OCI-LY7 (cell line): ENCODE results near the gene TAF10. TPM values are rescaled to one million over a fixed set of nuclear protein-coding genes. Genes with fewer than 3 reads are reported as not detected.

Experiments
- BruUV-seq: library from RNA; stranded (reverse); fragments of 400-500 nt; replicated peaks from 2 replicates; lab custom pipeline; 2021; lab: Mats Ljungman, UMichigan
- CTCF ChIA-PET: fragments of 300-600 bp; sonication (Branson Sonifier 250); formaldehyde crosslinking; loops from one replicate; lab custom pipeline; 2022; ENCODE audit warnings: antibody characterized with exemption; ENCODE audit not compliant: unreplicated experiment; lab: Charles Lee
- POLR2A ChIA-PET: fragments of 300-600 bp; sonication (Branson Sonifier 250); formaldehyde crosslinking; loops from one replicate; lab custom pipeline; 2022; ENCODE audit warnings: antibody characterized with exemption; lab: Charles Lee
- DNase-seq: peaks from one replicate; pipeline ENCODE4 v3.0.0-alpha.2; 2015; ENCODE audit warnings: low spot score
- H2AFZ ChIP-seq: fragments of 200-600 bp; sonication (generic), shearing (Covaris generic); 2 replicates; pipeline ENCODE4 v1.6.1; 2014; ENCODE audit warnings: mild to moderate bottlenecking, antibody characterized with exemption, low read length, moderate library complexity
- H3K27ac ChIP-seq: fragments of 200-600 bp; sonication (generic); 2 replicates; pipeline ENCODE4 v1.5.1; 2014; ENCODE audit warnings: mixed run types, low read depth, mild to moderate bottlenecking, moderate library complexity, low read length, inconsistent platforms; ENCODE audit not compliant: poor library complexity, severe bottlenecking
- H3K36me3 ChIP-seq: fragments of 200-600 bp; sonication (generic); 2 replicates; pipeline ENCODE4 v1.6.1; 2014; ENCODE audit warnings: mild to moderate bottlenecking, antibody characterized with exemption, low read length, moderate library complexity, mixed read lengths; ENCODE audit not compliant: insufficient read depth
- H3K4me1 ChIP-seq: fragments of 200-600 bp; sonication (generic); 2 replicates; pipeline ENCODE4 v1.5.1; 2014; ENCODE audit warnings: mild to moderate bottlenecking, low read length; ENCODE audit not compliant: insufficient read depth, poor library complexity, severe bottlenecking
- H3K4me2 ChIP-seq: fragments of 200-600 bp; sonication (generic); 2 replicates; pipeline ENCODE4 v1.6.1; 2014; ENCODE audit warnings: mild to moderate bottlenecking, low read length
- H3K4me3 ChIP-seq: fragments of 200-600 bp; sonication (generic); 2 replicates; pipeline ENCODE4 v1.5.1; 2014; ENCODE audit warnings: mild to moderate bottlenecking, low read depth, low read length; ENCODE audit not compliant: poor library complexity, severe bottlenecking
- H3K79me2 ChIP-seq: fragments of 200-600 bp; sonication (generic); 2 replicates; pipeline ENCODE4 v1.6.1; 2016; ENCODE audit warnings: low read depth, mild to moderate bottlenecking, low read length, moderate library complexity, mixed read lengths; ENCODE audit not compliant: insufficient read depth
- H3K9me2 ChIP-seq: fragments of 200-600 bp; sonication (generic); 2 replicates; pipeline ENCODE4 v1.6.1; 2016; ENCODE audit warnings: mild to moderate bottlenecking, low read length, mixed read lengths; ENCODE audit not compliant: insufficient read depth
- H3K9me3 ChIP-seq: fragments of 200-600 bp; sonication (generic); 2 replicates; pipeline ENCODE4 v1.6.1; 2014; ENCODE audit warnings: mild to moderate bottlenecking, mixed run types, low read length, mixed read lengths
- H4K20me1 ChIP-seq: fragments of 200-600 bp; sonication (generic); 2 replicates; pipeline ENCODE4 v1.6.1; 2014; ENCODE audit warnings: mild to moderate bottlenecking, antibody characterized with exemption, low read length, moderate library complexity, mixed read lengths; ENCODE audit not compliant: insufficient read depth
- CTCF ChIP-seq: fragments of 200-600 bp; sonication (generic); conservative IDR thresholded peaks from 2 replicates; pipeline ENCODE4 v1.5.1; 2014; ENCODE audit warnings: mild to moderate bottlenecking, antibody characterized with exemption, low read length, moderate library complexity, mixed read lengths
- EZH2phosphoT487 ChIP-seq: fragments of 200-600 bp; sonication (generic); IDR thresholded peaks from 2 replicates; pipeline ENCODE4 v1.6.1; 2018; ENCODE audit warnings: low read depth, borderline replicate concordance, mild to moderate bottlenecking, mixed run types, antibody characterized with exemption, low read length, moderate library complexity, mixed read lengths
- intact Hi-C: fragments of 100-400 bp; cut with micrococcal nuclease; formaldehyde crosslinking; loops from one replicate; pipeline ENCODE4 v1.10.0; 2022; ENCODE audit not compliant: unreplicated experiment
- total RNA-seq, 2 experiments: library from RNA; depleted of rRNA in 1 of 2; stranded (reverse); fragments of >200 nt in 1 of 2; shearing (Covaris generic) in 1 of 2; gene quantifications; 2 replicates each; pipeline ENCODE4 v1.2.3, GENCODE V29; 2014 to 2022

Gene TAF10
- total RNA-seq, 2 experiments from 2014 or later, result 117 to 146 TPM

GRCh38 chr11:6625832-6626420 is 13.9 kb upstream of the TAF10 start:
- Histone ChIP-seq H2AFZ (no peak overlapping the region), H3K27ac (no peak overlapping the region), H4K20me1 (no peaks in the 10 kb centered on the region), H3K4me3 (no peak overlapping the region), H3K4me2 (no peak overlapping the region), H3K79me2 (no peaks in the 10 kb centered on the region), H3K9me3 (no peaks in the 10 kb centered on the region), H3K4me1 (peaks cover 11% of the 10 kb centered on the region), H3K9me2 (no peaks in the 10 kb centered on the region), H3K36me3 (no peaks in the 10 kb centered on the region)
- no TSS peak for BruUV-seq
- DNase-seq, result no peak
- intact Hi-C loops, result no loop called here
- TF ChIP-seq CTCF (no peak), EZH2phosphoT487 (no peak)
- POLR2A ChIA-PET, result no interaction called here
- CTCF ChIA-PET, result no interaction called here

- no peaks in the 10 kb centered on the region for H3K79me2 ChIP-seq
- ChIA-PET POLR2A (interaction anchor here (0.9 kb wide), 1 partner anchor 22 kb away, joined by 3 read pairs; no protein-coding TSS in a partner anchor), CTCF (interaction anchor here (0.6 kb wide), 1 partner anchor 21 kb away, joined by 3 read pairs; no protein-coding TSS in a partner anchor)
- no peak for TF ChIP-seq CTCF
- TF ChIP-seq EZH2phosphoT487, result no peak
- no peak for DNase-seq
- no peaks in the 10 kb centered on the region for H3K9me2 ChIP-seq
- H4K20me1 ChIP-seq, result no peaks in the 10 kb centered on the region
- H3K27ac ChIP-seq, result no peak overlapping the region
- H3K4me1 ChIP-seq, result peaks cover 11% of the 10 kb centered on the region
- H3K36me3 ChIP-seq, result no peaks in the 10 kb centered on the region
- intact Hi-C loops, result no loop called here
- H2AFZ ChIP-seq, result no peak overlapping the region
- H3K4me2 ChIP-seq, result no peak overlapping the region
- H3K9me3 ChIP-seq, result no peaks in the 10 kb centered on the region
- no peak overlapping the region for H3K4me3 ChIP-seq
- BruUV-seq, result no TSS peak
Measured at GRCh38 chr11:6625156-6625831, 13.3 kb upstream of the TAF10 start.
